Measurements from ENCODE around the gene ANKRD27. TPM values are rescaled to one million over a fixed set of nuclear protein-coding genes. Genes with fewer than 3 reads are reported as not detected.
"Not testable (repeated sequence)": the region's sequence is repeated elsewhere in the genome, so short reads cannot be mapped to it uniquely, and the experiment has no call there.

ANKRD27 gene
- total RNA-seq, 3 donors from 2014 or later: 26.9 to 33.8 (median 30.4) TPM

DNA sequence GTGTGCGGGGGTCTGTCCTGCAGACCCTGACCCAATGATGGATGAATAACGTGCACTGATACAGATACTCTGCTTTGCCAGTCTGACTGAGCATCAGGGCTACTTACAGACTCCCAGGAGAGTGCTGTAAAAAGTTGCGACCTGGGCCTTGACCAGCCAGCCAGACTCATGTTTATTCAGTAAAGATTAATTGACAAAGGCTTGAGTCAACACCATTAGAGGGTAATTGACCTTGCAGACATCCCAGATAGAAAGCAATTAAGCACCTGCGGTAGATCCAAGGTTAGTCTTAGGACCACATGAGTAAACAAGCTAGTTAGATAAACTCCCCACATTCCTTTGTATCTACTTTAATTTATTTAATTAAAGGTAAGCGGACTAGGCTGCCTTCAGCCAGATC lies 27.0 kb upstream of the ANKRD27 start:
- peaks cover 22 to 25% of the 10 kb centered on the region in 2 donors for H3K9me3 ChIP-seq
- intact Hi-C loops (cut with DNase I; ENCODE audit: low total_unique reads): no loop called here
- no peak overlapping the region for H3K27ac ChIP-seq
- no peak for DNase-seq (ENCODE audit: low spot score in 2 of 2)
- H3K36me3 ChIP-seq: no peaks in the 10 kb centered on the region
- H3K27me3 ChIP-seq: no peaks in the 10 kb centered on the region
- H3K4me3 ChIP-seq: no peak overlapping the region
- TF ChIP-seq POLR2A (IDR thresholded peaks at IDR 0.05) (no peak), POLR2AphosphoS5 (IDR thresholded peaks at IDR 0.05) (no peak)
- TF ChIP-seq, protein P1, sequence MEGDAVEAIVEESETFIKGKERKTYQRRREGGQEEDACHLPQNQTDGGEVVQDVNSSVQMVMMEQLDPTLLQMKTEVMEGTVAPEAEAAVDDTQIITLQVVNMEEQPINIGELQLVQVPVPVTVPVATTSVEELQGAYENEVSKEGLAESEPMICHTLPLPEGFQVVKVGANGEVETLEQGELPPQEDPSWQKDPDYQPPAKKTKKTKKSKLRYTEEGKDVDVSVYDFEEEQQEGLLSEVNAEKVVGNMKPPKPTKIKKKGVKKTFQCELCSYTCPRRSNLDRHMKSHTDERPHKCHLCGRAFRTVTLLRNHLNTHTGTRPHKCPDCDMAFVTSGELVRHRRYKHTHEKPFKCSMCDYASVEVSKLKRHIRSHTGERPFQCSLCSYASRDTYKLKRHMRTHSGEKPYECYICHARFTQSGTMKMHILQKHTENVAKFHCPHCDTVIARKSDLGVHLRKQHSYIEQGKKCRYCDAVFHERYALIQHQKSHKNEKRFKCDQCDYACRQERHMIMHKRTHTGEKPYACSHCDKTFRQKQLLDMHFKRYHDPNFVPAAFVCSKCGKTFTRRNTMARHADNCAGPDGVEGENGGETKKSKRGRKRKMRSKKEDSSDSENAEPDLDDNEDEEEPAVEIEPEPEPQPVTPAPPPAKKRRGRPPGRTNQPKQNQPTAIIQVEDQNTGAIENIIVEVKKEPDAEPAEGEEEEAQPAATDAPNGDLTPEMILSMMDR (IDR thresholded peaks at IDR 0.05): no peak
- no peaks in the 10 kb centered on the region for H3K4me1 ChIP-seq

DNA sequence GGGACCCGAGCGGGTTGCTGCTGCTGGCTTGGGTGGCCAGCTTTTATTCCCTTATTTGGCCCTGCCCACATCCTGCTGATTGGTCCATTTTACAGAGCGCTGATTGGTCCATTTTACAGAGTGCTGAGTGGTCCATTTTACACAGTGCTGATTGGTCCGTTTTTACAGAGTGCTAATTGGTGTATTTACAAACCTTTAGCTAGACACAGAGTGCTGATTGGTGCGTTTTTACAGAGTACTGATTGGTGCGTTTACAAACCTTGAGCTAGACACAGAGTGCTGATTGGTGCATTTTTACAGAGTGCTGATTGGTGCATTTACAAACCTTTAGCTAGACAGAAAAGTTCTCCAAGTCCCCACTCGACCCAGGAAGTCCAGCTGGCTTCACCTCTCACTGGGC lies 25.1 kb upstream of the ANKRD27 start:
- intact Hi-C loops (cut with DNase I; ENCODE audit: low total_unique reads); H3K4me1 ChIP-seq; H3K36me3 ChIP-seq; H3K4me3 ChIP-seq; H3K27me3 ChIP-seq; H3K27ac ChIP-seq; DNase-seq (ENCODE audit: low spot score in 2 of 2): not testable (repeated sequence)
- peaks cover 22 to 23% of the 10 kb centered on the region in 2 donors for H3K9me3 ChIP-seq

DNA sequence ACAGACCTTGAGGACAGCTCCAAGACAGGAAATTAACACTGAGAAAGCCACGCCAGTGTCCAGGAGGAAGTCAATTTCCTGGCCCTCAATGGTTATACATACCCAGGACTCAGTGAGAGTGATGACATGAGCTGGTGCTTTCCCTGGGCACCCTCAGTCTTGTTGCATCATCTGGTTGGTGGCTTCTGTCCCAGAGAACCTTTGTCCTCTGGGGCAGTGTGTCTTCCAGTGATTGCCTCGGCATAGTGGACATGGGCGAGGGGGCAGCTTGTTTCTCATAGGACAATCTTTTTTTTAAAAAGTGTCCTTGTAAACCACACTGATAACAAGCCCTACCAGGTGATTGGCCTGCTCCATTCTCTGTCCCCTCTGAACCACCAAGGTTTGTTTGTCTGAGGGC lies 21.8 kb upstream of the ANKRD27 start:
- H3K27me3 ChIP-seq; H3K4me3 ChIP-seq; H3K36me3 ChIP-seq; intact Hi-C loops (cut with DNase I; ENCODE audit: low total_unique reads); H3K4me1 ChIP-seq; H3K27ac ChIP-seq; H3K9me3 ChIP-seq; DNase-seq (ENCODE audit: low spot score in 2 of 2): not testable (repeated sequence)

DNA sequence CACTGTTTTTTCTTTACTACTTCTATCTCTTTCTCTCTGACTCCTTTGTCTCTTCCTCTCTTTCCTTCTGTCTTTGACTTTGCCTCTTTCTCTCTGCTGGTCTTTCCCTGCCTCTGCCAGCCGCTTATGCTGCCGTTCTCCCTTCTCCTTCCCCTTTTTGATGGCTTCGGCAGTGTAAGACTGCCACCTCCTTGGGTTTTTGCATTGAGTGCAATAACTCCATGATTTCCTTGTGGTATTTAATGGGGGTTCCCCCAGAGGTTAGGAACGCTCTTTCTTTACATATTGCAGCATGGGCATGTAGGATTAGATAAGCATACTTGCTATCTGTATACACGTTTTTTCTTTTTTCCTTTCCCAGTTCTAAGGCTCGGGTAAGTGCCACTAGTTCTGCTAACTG lies 20.5 kb upstream of the ANKRD27 start:
- H3K4me1 ChIP-seq; H3K27ac ChIP-seq; DNase-seq (ENCODE audit: low spot score in 2 of 2); intact Hi-C loops (cut with DNase I; ENCODE audit: low total_unique reads); H3K9me3 ChIP-seq; H3K27me3 ChIP-seq; H3K36me3 ChIP-seq; H3K4me3 ChIP-seq: not testable (repeated sequence)

DNA sequence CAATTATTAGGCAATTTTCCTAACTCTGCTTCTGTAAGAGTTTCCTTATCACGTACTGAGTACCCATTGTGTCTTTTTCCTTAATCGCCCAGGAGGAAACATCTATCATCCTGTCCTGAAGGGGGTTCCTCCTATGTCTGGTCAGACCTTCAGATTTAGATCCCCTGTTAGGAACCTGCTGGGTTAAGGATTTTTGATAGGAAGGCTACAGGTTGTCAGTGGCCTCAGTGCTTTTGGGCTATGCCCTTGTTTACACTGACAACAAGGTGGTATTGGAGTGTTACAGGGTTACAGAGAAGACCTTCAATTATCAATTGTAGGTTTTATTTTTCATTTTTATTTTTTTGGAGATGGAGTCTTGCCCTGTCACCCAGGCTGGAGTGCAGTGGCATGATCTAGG lies 19.9 kb upstream of the ANKRD27 start:
- H3K36me3 ChIP-seq; H3K27ac ChIP-seq; DNase-seq (ENCODE audit: low spot score in 2 of 2); H3K9me3 ChIP-seq; intact Hi-C loops (cut with DNase I; ENCODE audit: low total_unique reads); H3K4me1 ChIP-seq; H3K27me3 ChIP-seq: not testable (repeated sequence)
- H3K4me3 ChIP-seq: peak overlapping the region in 1 of 3 donors; percentile 97

DNA sequence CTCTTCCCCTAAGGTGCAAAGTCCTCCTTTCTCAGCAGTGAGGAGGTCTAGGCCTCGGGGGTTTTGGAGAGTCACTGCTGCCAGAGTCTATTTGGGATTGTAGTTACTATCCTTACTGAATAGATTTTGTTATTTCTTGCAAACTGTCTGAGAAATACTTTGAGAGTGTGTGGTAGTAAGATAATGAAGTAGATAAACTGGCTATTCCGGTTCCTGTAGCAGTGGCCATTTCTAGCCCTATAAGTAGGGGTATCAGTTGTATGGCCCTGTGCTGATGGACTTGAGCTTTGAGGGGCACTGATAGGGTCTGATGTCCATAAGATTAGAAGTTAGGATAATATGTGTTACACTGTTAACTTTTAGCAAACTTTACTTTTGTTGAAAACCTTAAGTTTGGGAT lies 19.3 kb upstream of the ANKRD27 start:
- H3K4me3 ChIP-seq: peak overlapping the region in 2 of 3 donors; percentile 78 to 97
- intact Hi-C loops (cut with DNase I; ENCODE audit: low total_unique reads); H3K9me3 ChIP-seq; H3K4me1 ChIP-seq; H3K36me3 ChIP-seq; DNase-seq (ENCODE audit: low spot score in 2 of 2); H3K27me3 ChIP-seq: not testable (repeated sequence)
- peak overlapping the region in 1 of 2 donors; percentile 49 for H3K27ac ChIP-seq

DNA sequence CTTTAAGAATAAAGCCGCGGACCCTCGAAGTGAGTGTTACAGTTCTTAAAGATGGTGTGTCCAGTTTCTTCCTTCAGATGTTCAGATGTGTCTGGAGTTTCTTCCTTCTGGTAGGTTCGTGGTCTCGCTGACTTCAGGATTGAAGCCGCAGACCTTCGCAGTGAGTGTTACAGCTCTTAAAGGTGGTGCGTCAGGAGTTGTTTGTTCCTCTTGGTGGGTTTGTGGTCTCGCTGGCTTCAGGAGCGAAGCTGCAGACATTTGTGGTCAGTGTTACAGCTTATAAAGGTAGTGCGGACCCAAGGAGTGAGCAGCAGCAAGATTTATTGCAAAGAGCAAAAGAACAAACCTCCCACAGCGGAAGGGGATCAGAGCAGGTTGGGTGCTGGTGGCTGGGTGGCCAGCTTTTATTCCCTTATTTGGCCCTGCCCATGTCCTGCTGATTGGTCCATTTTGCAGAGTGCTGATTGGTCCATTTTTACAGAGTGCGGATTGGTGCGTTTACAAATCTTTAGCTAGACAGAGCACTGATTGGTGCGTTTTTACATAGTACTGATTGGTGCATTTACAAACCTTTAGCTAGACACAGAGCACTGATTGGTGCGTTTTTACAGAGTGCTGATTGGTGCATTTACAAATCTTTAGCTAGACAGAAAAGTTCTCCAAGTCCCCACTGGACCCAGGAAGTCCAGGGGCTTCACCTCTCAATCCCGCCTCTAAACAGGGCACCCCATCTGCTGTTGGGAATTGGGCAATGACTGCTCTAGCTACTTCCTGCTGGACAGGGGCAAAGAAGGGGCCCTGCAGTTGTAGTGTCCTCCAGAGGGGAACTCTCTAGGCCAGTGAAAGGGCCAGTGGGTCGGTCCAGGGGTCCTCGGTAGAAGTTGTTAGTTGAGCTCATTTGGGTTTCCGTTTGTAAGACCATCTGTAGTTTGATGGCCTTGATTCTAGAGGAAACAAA lies 18.4 kb upstream of the ANKRD27 start:
- H3K4me1 ChIP-seq; H3K36me3 ChIP-seq; H3K9me3 ChIP-seq; DNase-seq (ENCODE audit: low spot score in 2 of 2); intact Hi-C loops (cut with DNase I; ENCODE audit: low total_unique reads); H3K27me3 ChIP-seq: not testable (repeated sequence)
- Histone ChIP-seq H3K27ac (peak overlapping the region in 1 of 2 donors; percentile 49), H3K4me3 (peak overlapping the region; percentile 64 to 97 (median 78))

DNA sequence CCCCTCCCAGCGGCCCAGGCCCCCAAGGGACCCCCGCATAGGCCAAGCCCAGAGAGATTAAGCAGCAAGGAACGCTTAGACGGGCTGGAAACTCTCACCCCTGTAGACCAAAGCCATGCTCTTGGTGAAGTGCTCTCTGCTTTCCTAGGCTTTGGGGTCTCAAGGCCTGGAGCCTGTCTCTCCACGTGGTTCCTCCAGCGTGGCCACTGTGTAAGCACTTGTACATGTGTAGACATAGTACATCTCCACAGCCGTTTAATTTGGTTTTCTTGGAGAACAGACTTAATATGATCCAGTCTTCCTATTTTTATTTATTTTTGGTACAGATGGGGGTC lies 17.7 kb upstream of the ANKRD27 start:
- Histone ChIP-seq H3K36me3 (no peaks in the 10 kb centered on the region), H3K27me3 (no peaks in the 10 kb centered on the region), H3K9me3 (no peaks in the 10 kb centered on the region), H3K4me1 (peaks cover 0 to 5% of the 10 kb centered on the region in 2 donors), H3K4me3 (peak overlapping the region; percentile 64 to 97 (median 78)), H3K27ac (peak overlapping the region; percentile 79 to 93)
- DNase-seq (ENCODE audit: low spot score in 2 of 2): no peak
- intact Hi-C loops (cut with DNase I; ENCODE audit: low total_unique reads): no loop called here
- TF ChIP-seq, protein P1 (IDR thresholded peaks at IDR 0.05): no peak
